ENCODE measurements around the gene GATAD2B.

Gene GATAD2B

DNA sequence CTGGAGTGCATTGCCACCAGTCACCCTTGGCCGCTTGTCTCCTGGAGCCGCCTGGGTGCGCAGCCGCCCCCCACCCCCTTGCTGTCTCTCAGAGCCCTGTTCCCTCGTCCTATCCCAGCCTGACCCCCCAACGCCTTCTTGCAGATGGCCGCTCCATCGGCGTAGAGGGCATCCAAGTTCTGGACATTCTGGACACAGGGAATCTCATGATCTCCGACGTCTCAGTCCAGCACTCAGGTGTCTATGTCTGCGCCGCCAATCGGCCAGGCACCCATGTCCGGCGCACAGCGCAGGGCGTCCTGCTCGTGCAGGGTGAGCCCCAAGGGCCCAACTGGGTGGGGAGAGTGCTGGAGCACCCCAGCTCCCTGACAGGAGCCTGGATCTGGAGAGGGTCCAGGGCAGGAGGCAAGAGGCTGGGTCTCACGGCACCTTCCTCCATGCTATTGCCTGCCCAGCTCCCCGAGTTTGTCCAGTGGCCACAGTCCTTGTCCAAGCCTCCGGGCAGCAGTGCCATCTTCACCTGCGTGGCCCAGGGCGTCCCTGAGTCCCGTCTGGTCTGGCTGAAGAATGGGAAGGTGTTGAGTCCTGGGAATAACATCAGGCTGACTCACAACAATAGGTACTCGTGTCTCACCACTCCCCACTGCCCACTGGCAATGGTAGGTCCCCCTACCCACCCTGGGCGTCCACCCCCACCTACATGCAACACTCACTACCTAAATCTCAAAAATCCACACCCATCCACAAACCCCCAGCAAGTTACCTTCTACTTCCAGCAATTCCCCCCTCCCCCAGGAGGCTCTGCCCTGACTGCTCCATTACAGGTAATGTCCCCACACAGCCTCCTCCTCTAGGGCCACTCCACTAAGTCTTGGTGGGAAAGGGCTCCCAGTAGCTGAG is 123.0 kb downstream of the GATAD2B start:
- in situ Hi-C loops (cut with HindIII; ENCODE audit: low sequenced_read_pairs) = no loop called here

DNA sequence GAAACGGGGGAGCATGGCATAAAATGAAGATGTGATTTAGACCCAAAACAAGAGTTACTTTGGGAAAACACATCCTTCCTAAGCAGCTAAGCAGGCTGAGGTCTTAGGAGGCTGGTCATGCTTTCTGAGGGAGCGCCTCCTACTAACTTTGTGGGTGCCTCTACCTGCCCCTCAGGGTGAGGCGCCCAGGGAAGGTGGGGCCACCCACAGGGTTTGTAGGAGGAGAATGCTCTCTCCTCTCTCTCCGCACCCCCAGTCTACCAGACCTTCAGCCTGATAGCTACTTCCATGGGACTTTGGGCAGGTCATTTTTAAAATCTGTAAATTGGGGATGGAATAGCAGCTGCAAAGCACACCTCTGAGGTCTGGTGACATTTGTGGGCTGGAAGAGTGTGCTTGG is 123.8 kb downstream of the GATAD2B start:
- in situ Hi-C loops (cut with HindIII; ENCODE audit: low sequenced_read_pairs) = no loop called here

DNA sequence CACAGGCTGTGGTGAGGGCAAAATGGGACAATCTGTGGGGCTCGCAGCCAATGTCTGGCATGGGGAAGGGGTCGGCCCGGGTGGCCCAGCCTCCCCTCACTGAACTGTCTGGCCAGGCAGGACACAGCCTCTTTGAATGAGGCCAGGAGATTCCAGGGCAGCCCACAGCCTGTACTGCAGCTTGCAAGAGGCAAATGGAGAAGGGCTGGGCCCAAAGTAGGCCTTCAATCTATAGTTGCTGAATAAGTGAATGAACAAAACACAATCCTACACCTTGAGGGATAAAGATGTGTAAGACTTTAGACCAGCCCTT is 124.3 kb downstream of the GATAD2B start:
- in situ Hi-C loops (cut with HindIII; ENCODE audit: low sequenced_read_pairs) = no loop called here

DNA sequence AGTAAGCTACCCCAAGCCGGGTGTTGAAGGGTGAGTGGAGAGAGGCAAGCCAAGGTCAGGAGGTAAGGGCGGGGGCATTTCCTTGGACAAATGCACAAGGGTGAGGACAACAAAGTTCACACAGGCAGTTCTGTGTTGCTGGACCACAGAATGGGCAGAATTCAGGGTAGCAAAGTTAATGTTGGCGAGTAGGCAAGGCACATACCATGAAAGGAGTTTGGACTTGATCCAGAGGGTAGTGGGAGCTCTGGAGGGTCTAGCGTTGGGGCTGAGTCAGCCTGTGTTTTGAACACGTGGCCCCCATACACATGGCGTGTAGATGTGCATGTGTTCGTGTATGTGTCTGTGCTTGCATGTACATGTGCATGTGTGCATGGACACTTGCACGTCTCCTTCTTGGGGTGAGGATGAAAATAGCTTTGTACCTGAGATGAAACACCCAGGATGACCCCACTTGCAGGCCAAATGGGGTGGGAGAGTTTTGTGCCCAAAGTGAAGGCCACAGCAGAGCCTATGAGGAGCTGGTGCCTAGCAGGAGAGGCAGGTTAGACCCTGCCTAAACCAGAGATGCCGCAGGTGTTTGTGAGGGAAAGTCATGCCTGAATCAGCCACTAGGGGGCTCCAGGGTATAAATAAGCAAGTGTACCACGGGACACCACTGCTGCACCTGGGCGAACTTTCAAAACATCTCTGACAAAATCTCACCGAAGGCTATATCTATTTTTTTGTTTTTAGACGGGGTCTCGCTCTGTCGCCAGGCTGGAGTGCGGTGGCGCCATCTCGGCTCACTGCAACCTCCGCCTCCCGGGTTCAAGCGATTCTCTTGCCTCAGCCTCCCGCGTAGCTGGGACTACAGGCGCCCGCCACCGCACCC is 125.7 kb downstream of the GATAD2B start:
- in situ Hi-C loops (cut with HindIII; ENCODE audit: low sequenced_read_pairs) = no loop called here

DNA sequence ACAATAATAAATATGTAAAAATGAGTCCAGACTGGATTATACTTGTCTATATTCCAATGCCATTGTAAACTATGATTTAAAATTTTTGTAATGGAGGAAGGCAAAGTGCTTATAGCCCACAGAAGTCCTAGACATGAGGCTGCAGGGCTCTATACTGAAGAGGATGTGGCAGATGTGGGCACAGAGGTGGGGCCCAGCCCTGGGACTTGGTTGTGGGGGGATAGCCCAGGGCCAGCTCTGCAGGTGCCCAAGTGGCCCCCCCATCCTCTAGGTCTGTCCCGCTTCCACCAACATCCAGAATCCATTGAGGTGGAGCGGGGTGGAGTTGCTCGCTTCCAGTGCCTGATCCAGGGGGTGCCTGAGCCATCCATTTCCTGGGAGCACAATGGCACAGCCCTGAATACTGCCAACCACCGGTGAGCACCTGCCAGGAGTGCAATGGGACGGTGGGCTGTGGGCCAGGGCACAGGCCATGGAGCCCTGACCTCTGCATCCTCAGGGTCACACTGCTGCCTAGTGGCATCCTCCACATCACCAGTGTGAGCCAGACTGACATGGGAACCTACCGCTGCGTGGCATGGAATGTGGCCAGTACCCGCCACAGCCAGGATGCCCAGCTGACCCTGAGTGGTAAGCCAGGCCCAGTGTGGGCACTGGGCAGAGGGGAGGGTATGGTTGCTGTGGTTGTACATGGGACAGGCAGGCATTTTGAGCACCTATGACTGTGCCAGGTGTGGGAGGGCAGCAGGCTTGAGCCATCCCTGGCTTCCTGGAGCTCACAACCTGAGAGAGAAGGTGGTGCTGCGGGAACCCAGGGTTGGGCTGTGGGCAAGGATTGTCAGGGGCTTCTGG is 126.6 kb downstream of the GATAD2B start:
- in situ Hi-C loops (cut with HindIII; ENCODE audit: low sequenced_read_pairs) = no loop called here

DNA sequence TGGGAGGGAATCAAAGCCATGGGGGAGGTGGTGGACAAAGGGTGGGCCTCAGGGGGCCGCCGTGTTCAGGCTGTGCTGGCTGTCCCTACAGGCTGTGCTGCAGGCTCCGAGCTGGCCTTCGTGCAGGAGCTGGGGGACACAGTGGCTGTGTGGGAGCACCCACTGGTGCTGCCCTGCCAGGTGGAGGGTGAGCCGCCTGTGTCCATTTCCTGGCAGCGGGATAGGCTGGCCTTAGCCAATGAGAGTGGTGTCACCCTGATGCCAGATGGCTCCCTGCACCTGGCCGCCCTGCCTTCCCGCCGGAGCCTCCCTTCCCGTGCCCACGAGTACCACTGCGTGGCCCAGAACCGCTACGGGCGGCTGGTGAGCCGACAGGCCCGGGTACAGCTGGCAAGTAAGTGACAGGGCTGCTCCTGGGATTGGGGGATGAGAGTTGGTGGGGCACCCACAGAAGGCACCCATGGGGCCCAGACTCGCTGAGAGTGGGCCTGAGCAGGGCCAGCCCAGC is 127.4 kb downstream of the GATAD2B start:
- in situ Hi-C loops (cut with HindIII; ENCODE audit: low sequenced_read_pairs) = no loop called here

DNA sequence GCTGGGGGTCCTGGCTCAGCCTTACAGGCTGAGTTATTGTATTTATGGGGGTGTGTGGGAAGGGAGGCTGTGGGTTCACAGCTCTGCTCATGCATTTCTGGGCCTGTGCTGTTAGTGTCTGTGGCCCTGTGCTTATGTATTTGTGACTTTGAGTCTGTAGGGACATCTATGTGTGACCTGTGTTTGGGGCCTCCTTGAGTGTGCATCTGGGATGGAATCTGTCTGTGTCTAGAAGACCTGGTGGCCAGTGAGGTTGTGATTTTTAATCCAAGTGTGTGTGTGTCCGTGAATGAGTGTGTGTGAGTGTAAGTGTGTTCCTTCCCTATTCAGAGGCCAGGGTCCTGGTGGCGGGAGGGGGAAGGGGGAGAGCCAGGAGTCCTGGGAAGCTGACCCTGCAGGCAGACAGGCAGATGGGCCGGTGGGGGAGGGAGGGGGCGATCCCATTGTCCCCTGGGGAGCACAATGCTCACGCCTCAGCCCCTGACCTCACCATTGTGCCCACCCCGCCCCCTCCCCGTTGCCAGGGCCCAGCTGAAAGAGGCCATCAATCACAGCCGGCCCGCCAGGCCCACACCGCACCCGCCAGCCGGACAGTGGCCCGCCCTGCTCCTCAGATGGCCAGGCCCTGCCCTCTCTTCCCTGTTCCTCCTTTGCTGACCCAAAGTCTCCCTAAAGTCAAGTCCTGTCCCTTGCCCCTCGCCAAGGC is 128.0 kb downstream of the GATAD2B start:
- in situ Hi-C loops (cut with HindIII; ENCODE audit: low sequenced_read_pairs) = no loop called here

DNA sequence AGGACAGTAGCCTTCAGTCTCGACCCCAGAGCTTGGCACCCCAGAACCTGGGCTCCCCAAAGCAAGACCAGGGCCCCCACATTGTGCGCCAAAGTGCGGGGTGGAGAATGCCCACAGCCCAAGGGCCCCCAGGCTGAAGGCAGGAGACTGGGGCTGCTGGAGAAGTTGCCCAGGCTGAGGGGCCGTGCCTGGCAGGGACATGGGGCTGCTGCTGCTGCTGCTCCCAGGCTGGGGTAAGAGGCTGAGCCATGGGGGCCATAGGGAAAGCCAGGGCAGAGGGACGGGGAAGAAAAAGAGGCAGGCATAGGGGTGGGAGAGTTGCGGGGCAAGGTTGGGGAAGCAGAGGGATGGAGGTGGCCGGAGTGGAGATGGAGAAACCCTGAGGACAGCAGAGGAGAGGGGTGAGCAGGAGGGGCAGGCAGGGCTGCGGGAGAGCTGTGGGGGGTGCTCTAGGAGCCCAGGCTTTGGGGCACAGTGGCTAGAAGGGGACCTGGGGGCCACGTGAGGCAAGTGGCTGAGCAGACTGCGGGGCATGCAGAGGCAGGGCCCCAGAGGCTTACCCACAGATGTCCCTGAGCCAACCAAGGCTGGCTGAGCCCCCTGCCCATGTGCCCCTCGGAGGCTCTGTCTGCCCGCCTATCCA is 128.7 kb downstream of the GATAD2B start:
- in situ Hi-C loops (cut with HindIII; ENCODE audit: low sequenced_read_pairs) = no loop called here

DNA sequence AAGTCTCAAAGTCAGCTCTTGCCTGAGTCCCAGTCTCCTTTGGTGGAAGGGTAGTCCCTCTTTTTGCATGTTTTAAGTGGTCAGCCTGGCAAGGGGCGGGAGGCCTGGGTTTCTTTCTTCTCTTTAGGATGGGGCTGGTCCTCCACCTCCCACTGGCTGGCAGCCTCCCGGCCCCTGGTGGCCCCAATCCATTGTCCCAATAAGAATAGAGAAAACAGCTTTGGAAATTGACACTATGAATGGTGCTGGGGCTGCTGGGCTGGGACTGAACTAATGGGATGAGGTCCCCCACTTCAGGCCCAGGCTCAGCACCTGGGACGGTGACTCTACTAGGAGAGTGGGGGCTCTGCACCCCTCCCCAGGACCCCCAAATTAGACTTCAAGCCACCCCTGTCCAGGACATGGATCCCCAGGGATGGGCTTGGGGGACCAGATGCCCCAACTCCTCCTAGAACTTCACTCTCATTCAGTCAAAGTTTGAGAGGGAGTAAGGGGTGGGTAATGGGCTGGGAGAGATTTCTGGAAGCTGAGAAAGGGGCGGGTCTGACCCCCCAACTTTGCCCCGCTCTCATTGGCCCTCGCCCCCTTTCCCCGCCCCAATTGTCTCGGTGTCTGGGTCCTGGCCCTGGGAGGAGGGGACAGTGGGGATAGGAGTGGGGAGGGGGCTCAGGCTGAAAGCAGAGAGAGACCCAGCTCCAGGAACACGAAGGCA is 129.4 kb downstream of the GATAD2B start:
- in situ Hi-C loops (cut with HindIII; ENCODE audit: low sequenced_read_pairs) = no loop called here

DNA sequence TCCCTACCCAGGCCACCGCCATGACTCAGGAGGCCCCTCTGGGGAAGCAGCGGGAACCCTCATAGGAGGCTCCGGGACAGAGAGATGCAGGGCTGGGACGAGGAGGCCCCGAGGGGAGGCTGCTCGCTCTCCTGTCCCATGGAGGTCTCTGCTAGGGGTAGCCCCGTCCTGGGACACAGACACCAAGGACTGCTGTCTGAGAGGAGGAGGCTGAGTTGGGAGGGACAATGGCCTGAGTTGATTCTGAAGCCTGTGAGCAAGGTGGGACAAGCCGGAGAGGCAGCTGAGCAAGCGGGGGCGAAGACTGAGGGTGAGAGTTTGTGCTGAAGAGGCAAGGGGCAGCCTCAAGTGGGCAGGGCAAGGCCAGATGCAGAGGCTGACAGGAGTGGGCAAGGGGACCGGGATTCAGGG is 130.1 kb downstream of the GATAD2B start:
- in situ Hi-C loops (cut with HindIII; ENCODE audit: low sequenced_read_pairs) = no loop called here

DNA sequence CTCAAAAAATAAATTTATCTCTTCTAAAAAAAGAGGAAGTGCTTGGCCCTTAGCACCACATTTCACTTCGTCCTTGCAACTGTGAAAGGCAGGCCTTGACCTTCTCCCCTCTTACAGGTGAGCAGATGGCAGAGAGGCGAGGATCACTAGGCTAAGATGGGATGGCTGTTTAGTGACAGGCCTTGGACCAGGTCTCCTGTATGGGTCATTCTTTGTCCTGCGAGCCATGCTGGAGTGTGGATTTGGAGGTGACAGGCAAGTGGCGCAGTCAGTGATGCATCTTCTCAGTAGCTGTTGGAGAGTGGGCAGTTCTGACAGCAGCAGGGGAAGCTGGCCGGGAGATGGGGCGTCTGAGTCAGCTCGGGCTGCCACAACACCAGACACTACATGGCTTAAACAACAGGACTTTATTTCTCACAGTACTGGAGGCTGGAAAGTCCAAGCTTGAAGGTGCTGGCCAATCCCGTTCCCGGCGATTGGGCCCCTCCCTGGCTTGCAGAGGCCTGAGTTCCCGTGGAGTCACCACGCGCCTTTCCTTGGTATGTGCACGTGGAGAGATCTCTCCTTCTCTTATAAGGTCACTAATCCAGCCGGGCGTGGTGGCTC is 131.0 kb downstream of the GATAD2B start:
- in situ Hi-C loops (cut with HindIII; ENCODE audit: low sequenced_read_pairs) = no loop called here

DNA sequence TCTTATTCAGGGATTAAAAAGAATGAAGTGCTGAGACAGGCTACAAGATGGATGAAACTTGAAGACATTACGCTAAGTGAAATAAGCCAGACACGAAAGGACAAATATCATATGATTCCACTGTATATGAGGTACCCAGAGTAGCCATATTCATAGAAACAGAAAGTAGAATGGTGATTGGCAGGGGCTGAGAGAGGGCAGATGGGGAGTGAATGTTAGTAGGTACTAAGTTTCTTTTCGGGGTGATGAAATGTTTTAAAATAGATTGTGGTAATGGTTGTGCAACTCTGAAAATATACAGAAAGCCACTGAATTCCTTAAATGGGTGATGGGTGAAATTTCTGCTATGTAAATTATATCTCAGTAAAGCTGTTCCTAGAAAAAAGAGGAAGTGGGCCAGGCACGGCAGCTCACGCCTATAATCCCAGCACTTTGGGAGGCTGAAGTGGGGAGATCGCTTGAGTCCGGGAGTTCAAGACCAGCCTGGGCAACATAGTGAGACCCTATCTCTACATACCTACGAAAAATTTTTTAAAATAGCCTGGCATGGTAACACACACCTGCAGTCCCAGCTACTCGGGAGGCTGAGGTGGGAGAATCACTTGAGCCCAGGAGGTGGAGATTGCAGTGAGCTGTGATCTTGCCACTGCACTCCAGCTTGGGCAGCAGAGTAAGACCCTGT is 131.7 kb downstream of the GATAD2B start:
- in situ Hi-C loops (cut with HindIII; ENCODE audit: low sequenced_read_pairs) = no loop called here

DNA sequence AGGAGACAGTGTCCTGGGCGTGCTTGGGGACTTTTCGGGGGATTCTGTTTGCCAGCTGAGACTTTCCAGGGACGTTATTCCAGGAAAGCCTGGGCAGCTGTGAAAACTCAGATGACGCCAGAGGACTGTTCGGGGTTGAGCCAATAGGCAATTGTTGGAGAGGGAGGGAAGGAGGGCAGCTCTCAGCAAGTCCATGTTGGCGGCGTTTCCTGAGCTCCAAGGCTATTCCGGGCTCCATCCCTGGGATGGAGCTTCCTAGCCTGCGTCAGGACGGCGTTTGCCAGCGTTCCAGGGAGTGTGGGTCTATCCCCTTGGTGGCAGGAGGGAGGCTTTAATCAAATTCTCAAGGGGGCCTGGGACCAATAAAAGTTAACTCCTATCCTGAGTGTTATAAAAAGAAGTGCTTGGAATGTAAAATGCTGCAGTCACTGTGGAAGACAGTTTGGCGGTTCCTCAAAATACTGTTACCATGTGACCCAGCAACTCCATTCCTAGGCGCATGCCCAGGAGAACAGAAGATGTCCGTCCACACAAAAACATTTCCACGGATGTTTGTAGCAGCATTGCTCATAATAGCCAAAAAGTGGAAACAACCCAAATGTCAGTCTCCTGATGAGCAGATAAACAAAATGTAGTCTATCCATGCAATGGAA is 132.3 kb downstream of the GATAD2B start:
- in situ Hi-C loops (cut with HindIII; ENCODE audit: low sequenced_read_pairs) = no loop called here

DNA sequence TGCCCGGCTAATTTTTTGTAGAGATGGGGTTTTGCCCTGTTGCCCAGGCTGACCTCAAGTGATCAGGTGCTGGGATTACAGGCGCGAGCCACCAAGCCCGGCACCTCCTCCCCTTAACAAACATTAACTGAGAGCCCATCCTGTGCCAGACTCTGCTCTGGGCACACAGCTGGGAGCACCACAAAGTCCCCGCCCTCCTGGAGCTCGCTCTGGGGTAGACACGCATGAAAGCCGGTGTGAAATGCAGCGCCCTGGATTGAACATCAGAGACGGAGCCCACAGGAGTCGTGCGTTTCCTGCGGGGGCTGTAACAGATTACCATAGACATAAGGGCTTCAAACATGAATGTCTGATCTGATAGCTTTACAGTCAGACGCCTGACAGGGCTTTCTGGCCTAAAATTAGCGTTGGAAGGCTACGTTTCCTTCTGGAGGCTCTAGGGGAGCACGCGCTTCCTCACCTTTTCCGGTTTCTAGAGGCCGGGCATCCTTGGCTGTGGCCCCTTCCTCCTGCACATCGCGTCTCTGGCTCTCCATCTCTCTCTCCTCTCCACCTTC is 133.2 kb downstream of the GATAD2B start:
- in situ Hi-C loops (cut with HindIII; ENCODE audit: low sequenced_read_pairs) = no loop called here

DNA sequence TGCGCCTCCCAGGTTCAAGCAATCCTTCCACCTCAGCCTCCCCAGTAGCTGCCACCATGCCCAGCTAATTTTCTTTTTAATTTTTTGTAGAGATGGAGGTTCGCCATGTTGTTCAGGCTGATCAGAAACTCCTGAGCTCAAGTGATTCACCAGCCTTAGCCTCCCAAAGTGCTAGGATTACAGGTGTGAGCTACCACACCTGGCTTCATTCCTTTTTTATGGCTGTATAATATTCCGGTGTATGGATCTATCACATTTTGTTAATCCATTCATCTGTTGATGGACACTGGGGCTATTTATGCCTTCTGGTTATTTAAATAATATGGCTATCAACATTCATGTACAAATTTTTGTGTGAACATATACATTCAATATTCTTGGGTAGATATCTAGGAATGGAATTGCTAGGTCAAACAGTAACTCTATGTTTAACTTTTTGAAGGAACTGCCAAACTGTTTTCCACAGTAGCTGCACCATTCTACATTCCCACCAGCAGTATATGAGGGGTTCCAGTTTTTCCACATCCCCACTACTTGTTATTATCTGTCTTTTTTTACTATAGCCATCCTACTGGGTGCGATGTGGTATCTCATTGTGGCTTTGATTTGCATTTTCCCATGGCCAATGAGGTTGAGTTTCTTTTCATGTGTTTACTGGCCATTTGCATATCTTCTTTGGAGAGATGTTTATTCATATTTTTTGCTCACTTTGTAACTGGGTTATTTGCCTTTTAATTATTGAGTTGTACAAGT is 136.6 kb downstream of the GATAD2B start:
- in situ Hi-C loops (cut with HindIII; ENCODE audit: low sequenced_read_pairs) = no loop called here

DNA sequence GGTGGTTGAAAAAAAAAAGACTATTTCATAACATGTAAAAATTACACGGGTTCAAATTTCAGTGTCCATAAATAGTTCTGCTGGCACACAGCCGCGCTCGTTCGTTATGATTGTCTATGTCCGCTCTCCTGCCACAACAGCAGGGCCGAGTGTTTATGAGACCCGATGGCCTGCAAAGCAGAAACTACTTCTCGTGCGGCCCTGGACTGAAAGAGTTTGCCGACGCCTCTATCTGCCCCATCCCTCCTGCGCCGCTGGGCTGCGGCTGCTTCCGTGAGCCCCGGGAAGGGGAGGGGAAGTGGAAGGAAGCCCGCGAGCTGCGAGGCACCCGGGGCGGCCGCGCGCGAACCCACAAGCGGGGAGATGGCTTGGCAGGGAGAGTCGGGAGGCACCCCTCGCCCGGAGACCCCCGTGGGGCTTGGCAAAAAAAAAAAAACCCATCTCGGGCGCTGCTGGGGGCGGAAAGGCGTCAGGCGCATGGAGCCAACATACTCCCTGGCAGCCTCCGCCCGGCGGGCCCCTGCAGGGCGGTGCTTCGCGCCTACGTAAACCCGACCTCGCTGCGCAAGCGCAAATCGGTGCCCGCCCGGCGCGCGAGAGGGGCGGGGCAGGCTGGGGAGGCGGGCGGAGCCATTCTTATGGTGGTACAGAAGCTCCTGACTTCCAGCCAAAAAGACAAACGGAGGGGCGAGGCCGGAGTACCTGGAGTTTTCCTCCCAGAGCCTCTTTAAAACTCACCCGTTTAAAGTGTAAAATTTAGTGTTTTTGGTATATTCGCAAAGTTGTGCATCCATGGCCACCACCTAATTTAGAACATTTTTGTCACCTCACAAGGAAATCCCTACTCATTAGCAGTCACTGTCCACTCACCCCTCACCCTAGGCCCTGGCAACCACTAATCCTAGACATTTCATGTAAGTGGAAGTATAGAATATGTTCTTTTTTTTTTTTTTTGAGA is 139.3 kb downstream of the GATAD2B start:
- in situ Hi-C loops (cut with HindIII; ENCODE audit: low sequenced_read_pairs) = no loop called here

Data from DLD1 (cell line).